Neural crest cell (in vitro differentiated cells): ENCODE data around the gene TDRD5. TPM values are rescaled to one million over a fixed set of nuclear protein-coding genes. Genes with fewer than 3 reads are reported as not detected.
A peak's percentile ranks its signal among the peaks of the same experiment; 100 is the strongest.
"Not testable (repeated sequence)": the region's sequence is repeated elsewhere in the genome, so short reads cannot be mapped to it uniquely, and the experiment has no call there.

Experiments
- DNase-seq: peaks from one replicate; pipeline ENCODE4 v3.0.0; 2021; ENCODE audit warnings: low read depth, mixed read lengths, low spot score
- H3K27ac Mint-ChIP-seq: one replicate; pipeline ENCODE4 v1.8.0; 2021; ENCODE audit warnings: mild to moderate bottlenecking, mixed read lengths; ENCODE audit not compliant: unreplicated experiment
- H3K27me3 Mint-ChIP-seq: 2 replicates; pipeline ENCODE4 v1.8.0; 2021; ENCODE audit warnings: low read depth, mild to moderate bottlenecking, mixed read lengths
- H3K36me3 Mint-ChIP-seq: 2 replicates; pipeline ENCODE4 v1.8.0; 2021; ENCODE audit warnings: low read depth, mild to moderate bottlenecking, mixed read lengths
- H3K4me1 Mint-ChIP-seq: 2 replicates; pipeline ENCODE4 v1.8.0; 2021; ENCODE audit warnings: mixed read lengths
- H3K4me3 Mint-ChIP-seq: one replicate; pipeline ENCODE4 v1.8.0; 2021; ENCODE audit warnings: mild to moderate bottlenecking, mixed read lengths
- H3K9me3 Mint-ChIP-seq: 2 replicates; pipeline ENCODE4 v1.8.0; 2021; ENCODE audit warnings: mixed read lengths
- CTCF ChIP-seq: fragments of 200-600 bp; sonication (generic); conservative IDR thresholded peaks from 2 replicates; pipeline ENCODE4 v1.5.0; 2021; ENCODE audit warnings: antibody characterized with exemption, mild to moderate bottlenecking
- total RNA-seq: library from RNA; stranded (reverse); gene quantifications from 2 replicates; pipeline ENCODE4 v1.2.1, GENCODE V29; 2021

TDRD5 gene
- total RNA-seq, 1 donor from 2014 or later = not detected

- TF ChIP-seq CTCF = no peak
- Mint-ChIP-seq H3K4me3 (no peak overlapping the region), H3K4me1 (no peaks in the 10 kb centered on the region), H3K36me3 (peaks cover 3% of the 10 kb centered on the region), H3K27me3 (peaks cover 27% of the 10 kb centered on the region), H3K9me3 (peaks cover 21% of the 10 kb centered on the region), H3K27ac (no peak overlapping the region)
- DNase-seq = no peak
Observed at GRCh38 chr1:179677882-179678281, 86.2 kb downstream of the TDRD5 start.

GRCh38 chr1:179694530-179694929, 102.9 kb downstream of the TDRD5 start:
- H3K36me3 Mint-ChIP-seq, H3K9me3 Mint-ChIP-seq: not testable (repeated sequence)

GRCh38 chr1:179702946-179703539, 111.4 kb downstream of the TDRD5 start:
- no peak for TF ChIP-seq CTCF
- H3K4me1 Mint-ChIP-seq = no peaks in the 10 kb centered on the region
- H3K36me3 Mint-ChIP-seq = no peaks in the 10 kb centered on the region
- H3K4me3 Mint-ChIP-seq = no peak overlapping the region
- H3K9me3 Mint-ChIP-seq = peaks cover 3% of the 10 kb centered on the region
- H3K27me3 Mint-ChIP-seq = peaks cover 16% of the 10 kb centered on the region
- DNase-seq = no peak
- no peak overlapping the region for H3K27ac Mint-ChIP-seq

More at GRCh38 chr1:179694530-179694929, 102.9 kb downstream of the TDRD5 start:
- H3K27ac Mint-ChIP-seq, H3K4me3 Mint-ChIP-seq, H3K4me1 Mint-ChIP-seq, DNase-seq: not testable (repeated sequence)
- peaks cover 33% of the 10 kb centered on the region for H3K27me3 Mint-ChIP-seq

GRCh38 chr1:179706339-179706941, 114.8 kb downstream of the TDRD5 start:
- Mint-ChIP-seq H3K4me1 (no peaks in the 10 kb centered on the region), H3K27me3 (peaks cover 11% of the 10 kb centered on the region), H3K9me3 (no peaks in the 10 kb centered on the region), H3K36me3 (no peaks in the 10 kb centered on the region), H3K4me3 (no peak overlapping the region), H3K27ac (no peak overlapping the region)
- TF ChIP-seq CTCF = peak; percentile 91
- peak; percentile 68 for DNase-seq

GRCh38 chr1:179707406-179707805, 115.8 kb downstream of the TDRD5 start:
- Mint-ChIP-seq H3K4me3 (no peak overlapping the region), H3K27me3 (peaks cover 11% of the 10 kb centered on the region), H3K4me1 (no peaks in the 10 kb centered on the region), H3K27ac (no peak overlapping the region), H3K36me3 (peaks cover 4% of the 10 kb centered on the region), H3K9me3 (peaks cover 4% of the 10 kb centered on the region)
- TF ChIP-seq CTCF = no peak
- no peak for DNase-seq

- DNase-seq = no peak
- no peak overlapping the region for H3K4me3 Mint-ChIP-seq
- H3K9me3 Mint-ChIP-seq = peaks cover 11% of the 10 kb centered on the region
- H3K4me1 Mint-ChIP-seq = no peaks in the 10 kb centered on the region
- TF ChIP-seq CTCF = no peak
- peaks cover 4% of the 10 kb centered on the region for H3K36me3 Mint-ChIP-seq
- H3K27me3 Mint-ChIP-seq = peaks cover 8% of the 10 kb centered on the region
- H3K27ac Mint-ChIP-seq = no peak overlapping the region
Observed at GRCh38 chr1:179708434-179709195, 117.0 kb downstream of the TDRD5 start.
